T47D (cell line): ENCODE data around the gene KCNJ3.
"Not testable (repeated sequence)": the region's sequence is repeated elsewhere in the genome, so short reads cannot be mapped to it uniquely, and the experiment has no call there.

Experiments
- DNase-seq, 2 experiments: peaks; one replicate each; pipeline versions ENCODE4 v3.0.0 to v3.0.0-alpha.2; 2011 to 2012; ENCODE audit warnings: low read depth in 1 of 2, low spot score in 1 of 2
- JUND ChIP-seq: IDR thresholded peaks from 2 replicates; pipeline ENCODE4 v1.6.1; 2012; ENCODE audit warnings: low read depth
- in situ Hi-C: cut with HindIII; loops from 2 replicates; pipeline ENCODE4 v1.10.0; 2016; ENCODE audit warnings: low sequenced_read_pairs, low pct_unique_long_range_greater_than_20kb

The KCNJ3 gene

GRCh38 chr2:154814856-154815255 is 116.4 kb downstream of the KCNJ3 start:
- in situ Hi-C loops: no loop called here
- TF ChIP-seq JUND: no peak
- peak in 1 of 2 experiments; percentile 2 for DNase-seq

GRCh38 chr2:154825358-154825757 is 126.9 kb downstream of the KCNJ3 start:
- no peak for DNase-seq
- TF ChIP-seq JUND: no peak
- in situ Hi-C loops: no loop called here

- in situ Hi-C loops: no loop called here
Measured at GRCh38 chr2:154826827-154827226, 128.3 kb downstream of the KCNJ3 start.

GRCh38 chr2:154827286-154827685 is 128.8 kb downstream of the KCNJ3 start:
- in situ Hi-C loops: no loop called here
- DNase-seq: no peak
- no peak for TF ChIP-seq JUND

More at GRCh38 chr2:154826827-154827226, 128.3 kb downstream of the KCNJ3 start:
- DNase-seq: no peak
- TF ChIP-seq JUND: no peak

- in situ Hi-C loops: no loop called here
- DNase-seq: no peak
- no peak for TF ChIP-seq JUND
Measured at GRCh38 chr2:154832711-154833110, 134.2 kb downstream of the KCNJ3 start.

GRCh38 chr2:154836632-154837031 is 138.1 kb downstream of the KCNJ3 start:
- in situ Hi-C loops: no loop called here
- DNase-seq: peak in 1 of 2 experiments; percentile 3

GRCh38 chr2:154837035-154837434 is 138.5 kb downstream of the KCNJ3 start:
- in situ Hi-C loops: no loop called here
- TF ChIP-seq JUND: no peak
- DNase-seq: no peak

More at GRCh38 chr2:154836632-154837031, 138.1 kb downstream of the KCNJ3 start:
- no peak for TF ChIP-seq JUND

- TF ChIP-seq JUND: no peak
- DNase-seq: no peak
- in situ Hi-C loops: no loop called here
Measured at GRCh38 chr2:154844513-154844912, 146.0 kb downstream of the KCNJ3 start.

- DNase-seq: no peak
- no peak for TF ChIP-seq JUND
- in situ Hi-C loops: no loop called here
Measured at GRCh38 chr2:154846842-154847241, 148.3 kb downstream of the KCNJ3 start.

GRCh38 chr2:154849482-154849881 is 151.0 kb downstream of the KCNJ3 start:
- in situ Hi-C loops: no loop called here
- DNase-seq: no peak
- no peak for TF ChIP-seq JUND

GRCh38 chr2:154850532-154850931 is 152.0 kb downstream of the KCNJ3 start:
- no peak for DNase-seq
- in situ Hi-C loops: no loop called here
- TF ChIP-seq JUND: no peak

- peak in 1 of 2 experiments; percentile 33 for DNase-seq
- peak; percentile 15; the same call in 1 of the 2 replicates for TF ChIP-seq JUND
- in situ Hi-C loops: no loop called here
Measured at GRCh38 chr2:154855138-154855537, 156.6 kb downstream of the KCNJ3 start.

- DNase-seq, in situ Hi-C loops: not testable (repeated sequence)
Measured at GRCh38 chr2:154867151-154867550, 168.7 kb downstream of the KCNJ3 start.

- no peak for DNase-seq
- in situ Hi-C loops: no loop called here
- no peak for TF ChIP-seq JUND
Measured at GRCh38 chr2:154875999-154876398, 177.5 kb downstream of the KCNJ3 start.

- TF ChIP-seq JUND: no peak
- in situ Hi-C loops: no loop called here
- no peak for DNase-seq
Measured at GRCh38 chr2:154882725-154883124, 184.2 kb downstream of the KCNJ3 start.
